H7 (cell line): ENCODE measurements around the gene OFD1. TPM values are rescaled to one million over a fixed set of nuclear protein-coding genes. Genes with fewer than 3 reads are reported as not detected.
A peak's percentile ranks its signal among the peaks of the same experiment; 100 is the strongest.

Experiments used
- DNase-seq: peaks from one replicate; pipeline ENCODE4 v3.0.0; 2012
- H3K27me3 ChIP-seq: 2 replicates; pipeline ENCODE4 v1.6.0; 2011; ENCODE audit warnings: mild to moderate bottlenecking, low read length; ENCODE audit not compliant: control insufficient read depth, insufficient read depth
- H3K36me3 ChIP-seq: replicated peaks from 2 replicates; pipeline ENCODE4 v1.5.1; 2011; ENCODE audit warnings: low read length; ENCODE audit not compliant: control insufficient read depth, insufficient read depth
- H3K4me3 ChIP-seq: 2 replicates; pipeline ENCODE4 v1.5.1; 2011; ENCODE audit warnings: low read depth, mild to moderate bottlenecking, control low read depth, low read length, moderate library complexity; ENCODE audit not compliant: insufficient read depth
- total RNA-seq: library from RNA; depleted of rRNA; stranded (reverse); fragments of >200 nt; shearing (Covaris generic); gene quantifications from 2 replicates; pipeline ENCODE4 v1.2.3, GENCODE V29; 2014; rRNA removed

OFD1 gene, protein sequence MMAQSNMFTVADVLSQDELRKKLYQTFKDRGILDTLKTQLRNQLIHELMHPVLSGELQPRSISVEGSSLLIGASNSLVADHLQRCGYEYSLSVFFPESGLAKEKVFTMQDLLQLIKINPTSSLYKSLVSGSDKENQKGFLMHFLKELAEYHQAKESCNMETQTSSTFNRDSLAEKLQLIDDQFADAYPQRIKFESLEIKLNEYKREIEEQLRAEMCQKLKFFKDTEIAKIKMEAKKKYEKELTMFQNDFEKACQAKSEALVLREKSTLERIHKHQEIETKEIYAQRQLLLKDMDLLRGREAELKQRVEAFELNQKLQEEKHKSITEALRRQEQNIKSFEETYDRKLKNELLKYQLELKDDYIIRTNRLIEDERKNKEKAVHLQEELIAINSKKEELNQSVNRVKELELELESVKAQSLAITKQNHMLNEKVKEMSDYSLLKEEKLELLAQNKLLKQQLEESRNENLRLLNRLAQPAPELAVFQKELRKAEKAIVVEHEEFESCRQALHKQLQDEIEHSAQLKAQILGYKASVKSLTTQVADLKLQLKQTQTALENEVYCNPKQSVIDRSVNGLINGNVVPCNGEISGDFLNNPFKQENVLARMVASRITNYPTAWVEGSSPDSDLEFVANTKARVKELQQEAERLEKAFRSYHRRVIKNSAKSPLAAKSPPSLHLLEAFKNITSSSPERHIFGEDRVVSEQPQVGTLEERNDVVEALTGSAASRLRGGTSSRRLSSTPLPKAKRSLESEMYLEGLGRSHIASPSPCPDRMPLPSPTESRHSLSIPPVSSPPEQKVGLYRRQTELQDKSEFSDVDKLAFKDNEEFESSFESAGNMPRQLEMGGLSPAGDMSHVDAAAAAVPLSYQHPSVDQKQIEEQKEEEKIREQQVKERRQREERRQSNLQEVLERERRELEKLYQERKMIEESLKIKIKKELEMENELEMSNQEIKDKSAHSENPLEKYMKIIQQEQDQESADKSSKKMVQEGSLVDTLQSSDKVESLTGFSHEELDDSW
- total RNA-seq: 13.9 and 22.9 TPM in 2 replicates

DNA sequence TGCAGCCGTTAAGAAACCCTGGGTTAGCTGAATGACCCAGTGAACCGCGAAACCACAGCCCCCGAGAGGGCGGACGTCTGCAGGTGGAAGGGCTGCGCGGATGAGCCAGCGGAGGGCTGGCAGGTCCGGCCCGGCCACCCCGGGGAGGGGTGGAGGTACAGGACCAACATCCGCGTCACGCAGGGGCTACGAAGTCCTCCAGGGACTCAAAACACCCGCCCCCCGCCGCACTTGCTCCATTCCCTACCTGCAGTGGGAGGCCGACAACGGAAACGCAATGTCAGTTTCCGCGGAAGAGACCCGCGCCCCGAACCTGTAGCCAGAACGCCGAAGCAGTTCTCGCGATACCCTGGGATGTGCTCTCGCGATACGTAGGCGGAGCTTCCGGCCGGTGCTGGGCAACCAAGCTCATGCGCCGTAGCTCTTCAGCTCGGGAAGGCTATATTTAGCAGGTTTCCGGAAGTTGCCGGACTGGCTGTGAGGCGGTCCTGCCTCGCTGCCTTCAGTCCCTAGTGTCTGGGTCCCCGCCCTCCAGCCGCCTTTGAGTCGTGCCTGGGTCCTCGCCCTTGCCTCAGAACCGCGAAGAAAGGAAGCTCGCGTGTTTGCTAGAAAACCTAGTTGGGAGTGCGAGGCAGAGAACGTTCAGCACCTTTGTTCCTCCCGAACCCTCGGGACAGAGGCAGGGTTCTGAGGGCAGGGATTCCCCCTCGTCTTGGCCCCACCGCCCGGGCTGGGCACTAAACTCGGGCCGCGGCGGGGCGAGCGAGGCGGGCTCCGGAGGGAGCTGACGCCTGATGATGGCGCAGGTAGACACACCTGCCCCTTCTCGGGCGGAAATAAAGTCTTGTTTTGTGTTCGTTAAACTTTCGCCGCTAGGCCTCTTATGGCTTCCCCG, at the start of gene OFD1, which contains the start of gene TRAPPC2:
Gene OFD1 (plus strand): TSS at position 471 of the 895 bp plus-strand sequence. CDS start 324 bp downstream, at position 795.
Gene TRAPPC2 (minus strand): TSS at position 343 of the 895 bp plus-strand sequence. CDS start 14,657 bp downstream, outside the sequence.
- peak; percentile 88 for DNase-seq
- H3K27me3 ChIP-seq: no peaks in the 10 kb centered on the region
- no peaks in the 10 kb centered on the region; the same call in none of the 2 replicates for H3K36me3 ChIP-seq
- H3K4me3 ChIP-seq: peak within 1 kb of the TSS; percentile 72

DNA sequence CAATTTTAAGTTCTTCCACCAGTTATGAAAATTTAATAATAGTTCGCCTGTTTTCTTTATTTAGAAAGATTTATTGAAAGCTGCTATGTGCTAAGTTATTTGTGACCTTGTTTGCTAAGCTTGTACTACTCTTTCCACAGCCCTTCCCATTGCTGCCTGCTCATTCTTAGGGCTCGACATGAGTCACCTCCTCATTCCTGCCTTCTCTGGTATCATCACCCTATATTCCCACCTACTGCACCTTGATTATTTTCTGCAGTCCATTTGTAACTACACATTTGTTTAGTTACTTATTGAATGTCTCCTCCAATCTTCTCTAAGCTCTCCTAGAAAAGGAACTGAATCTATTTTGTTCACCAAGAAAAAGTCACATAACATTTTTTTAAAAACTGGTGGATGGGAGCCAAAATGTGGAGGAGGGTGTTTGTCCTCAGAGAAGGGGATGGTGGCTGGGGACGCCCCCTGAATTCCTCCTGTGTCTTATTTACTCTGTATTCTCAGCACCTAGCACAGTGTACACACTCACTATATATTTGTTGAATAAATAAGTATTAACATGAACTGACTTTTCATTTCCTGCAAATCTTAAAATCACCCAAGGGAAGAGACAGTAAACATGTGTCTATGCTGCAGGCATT, 49.3 kb upstream of the OFD1 start:
- no peak overlapping the region for H3K4me3 ChIP-seq
- peaks cover 2% of the 10 kb centered on the region; the same call in 1 of the 2 replicates for H3K27me3 ChIP-seq
- no peak for DNase-seq
- no peaks in the 10 kb centered on the region for H3K36me3 ChIP-seq

DNA sequence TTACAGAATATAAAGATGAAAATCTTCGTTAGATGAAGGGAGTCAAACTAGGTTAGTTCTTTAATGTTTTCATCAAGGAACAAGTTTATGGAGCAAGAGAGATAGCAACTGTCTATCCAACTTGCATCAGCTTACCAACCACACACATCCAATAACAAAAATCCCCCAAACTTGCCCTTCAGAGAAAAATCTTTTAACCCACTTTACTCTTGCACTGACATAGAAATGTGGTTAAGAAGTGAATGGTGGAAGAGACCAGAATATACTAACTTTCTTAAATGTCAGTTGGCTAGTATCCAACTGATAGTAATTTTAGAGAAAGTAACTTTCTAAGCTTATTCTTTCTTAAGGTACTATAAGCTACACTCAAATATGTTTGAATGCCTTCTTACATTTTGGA, 47.3 kb upstream of the OFD1 start:
- H3K27me3 ChIP-seq: peaks cover 2% of the 10 kb centered on the region; the same call in 1 of the 2 replicates
- H3K36me3 ChIP-seq: no peaks in the 10 kb centered on the region
- no peak overlapping the region for H3K4me3 ChIP-seq
- DNase-seq: no peak

DNA sequence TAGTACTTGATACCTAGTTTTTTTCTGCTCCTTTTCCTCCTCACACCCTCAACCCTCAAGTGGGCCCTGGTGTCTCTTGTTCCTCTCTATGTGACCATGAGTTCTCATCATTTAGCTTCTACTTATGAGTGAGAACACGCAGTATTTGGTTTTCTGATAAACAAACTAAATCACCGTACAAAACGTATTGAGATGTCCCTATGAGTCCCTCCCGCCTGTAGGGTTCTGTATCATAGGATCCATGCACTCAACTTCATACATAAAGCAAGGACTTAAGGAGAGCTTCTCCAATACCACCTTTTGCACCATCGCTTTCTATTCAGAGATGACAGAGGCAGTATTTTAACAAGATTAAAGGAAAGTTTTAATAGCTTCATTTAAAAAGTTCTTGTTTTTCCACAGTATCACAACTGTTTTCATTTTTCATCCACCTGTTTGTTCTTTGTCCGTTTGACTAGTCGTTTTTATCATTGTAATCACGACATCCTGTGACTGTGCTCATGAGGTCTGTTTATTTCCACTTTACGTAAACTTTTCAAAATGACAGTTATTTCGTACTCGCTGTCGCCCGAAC, 46.1 kb upstream of the OFD1 start:
- H3K27me3 ChIP-seq: peaks cover 2% of the 10 kb centered on the region; the same call in 1 of the 2 replicates
- no peaks in the 10 kb centered on the region for H3K36me3 ChIP-seq
- no peak for DNase-seq
- H3K4me3 ChIP-seq: peak overlapping the region; percentile 71

DNA sequence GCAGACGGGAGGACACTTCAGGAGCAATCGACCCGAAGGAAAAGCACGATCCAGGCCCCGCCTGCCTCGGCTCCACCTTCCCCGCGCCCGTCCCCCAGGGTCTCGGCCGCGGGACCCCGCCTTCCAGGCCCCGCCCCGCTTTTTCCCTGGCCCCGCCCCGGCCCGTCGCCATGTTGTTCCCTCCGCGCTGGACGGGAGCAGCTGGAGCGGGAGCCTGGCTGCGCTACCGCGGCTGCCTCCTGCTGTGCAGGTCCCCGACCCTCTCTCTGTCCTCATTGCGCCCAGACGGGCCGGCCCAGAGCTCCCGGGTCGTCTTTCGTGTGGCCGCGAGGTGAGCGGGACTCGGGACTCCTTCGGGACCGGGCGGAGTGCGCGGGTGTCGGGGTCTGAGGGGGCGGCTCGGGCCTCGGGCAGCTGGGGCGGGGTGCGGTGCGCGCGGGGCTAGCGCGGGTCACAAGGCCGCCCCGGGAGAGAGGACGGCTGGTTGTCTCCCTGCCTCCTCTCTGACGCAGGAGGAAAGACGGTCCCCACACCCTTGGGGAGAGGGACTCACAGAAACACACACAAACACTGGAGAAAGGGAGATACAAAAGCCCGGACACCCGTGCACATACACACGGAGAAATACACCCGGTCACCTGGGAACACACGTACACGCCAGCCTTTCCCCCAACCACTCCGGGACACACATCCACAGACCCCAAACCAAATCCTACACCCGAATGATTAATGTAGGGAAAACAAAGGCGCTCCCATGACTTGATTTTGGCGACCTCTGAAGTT, 45.4 kb upstream of the OFD1 start, which contains the start of gene RAB9A:
Gene RAB9A (plus strand): TSS at position 171 of the 783 bp plus-strand sequence. CDS start 19,619 bp downstream, outside the sequence.
- DNase-seq: peak; percentile 98
- H3K27me3 ChIP-seq: peaks cover 2% of the 10 kb centered on the region; the same call in 1 of the 2 replicates
- no peaks in the 10 kb centered on the region for H3K36me3 ChIP-seq
- peak within 1 kb of the TSS; percentile 71 for H3K4me3 ChIP-seq

DNA sequence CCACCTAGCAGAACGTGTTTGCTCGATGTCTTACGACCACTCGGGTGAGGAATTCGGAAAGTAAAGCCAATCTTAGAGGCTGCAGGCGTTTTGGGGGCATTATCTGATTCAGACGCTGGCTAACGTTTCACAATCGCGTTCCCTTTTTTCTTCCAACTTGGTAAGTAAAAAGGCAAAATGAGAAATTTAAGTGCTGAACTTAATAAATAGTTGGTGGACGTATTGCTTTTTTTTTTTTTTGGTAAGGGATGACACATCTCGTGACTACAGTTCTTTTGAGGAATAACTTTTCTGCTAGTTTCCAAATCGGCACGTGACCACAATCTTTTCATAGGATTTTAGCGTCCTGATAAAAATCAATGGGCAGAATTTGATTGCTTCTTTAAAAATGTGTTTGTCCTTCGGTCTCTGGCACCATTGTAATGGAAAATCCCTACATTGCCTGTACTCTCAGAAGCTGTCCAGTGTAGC, 44.8 kb upstream of the OFD1 start:
- Histone ChIP-seq H3K36me3 (no peaks in the 10 kb centered on the region), H3K27me3 (peaks cover 2% of the 10 kb centered on the region; the same call in 1 of the 2 replicates), H3K4me3 (peak overlapping the region; percentile 71)
- DNase-seq: no peak

DNA sequence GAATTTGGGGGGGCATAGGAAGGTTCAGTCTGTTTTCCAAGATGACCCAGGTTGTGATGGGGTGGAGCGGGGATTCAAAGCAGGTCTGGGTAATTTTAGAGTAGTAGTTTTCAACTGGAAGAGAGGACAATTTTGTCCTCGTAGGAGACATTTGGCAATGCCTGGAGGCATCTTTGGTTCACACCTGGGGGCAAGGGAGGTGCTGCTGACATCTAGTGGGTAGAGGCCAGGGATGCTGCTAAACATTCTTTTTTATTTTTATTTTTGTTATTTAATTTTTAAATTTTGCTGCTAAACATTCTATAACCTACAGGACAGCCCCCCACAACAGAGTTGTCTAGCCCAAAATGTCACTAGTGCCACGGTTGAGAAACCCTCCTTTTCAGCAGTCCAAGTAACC, 43.7 kb upstream of the OFD1 start:
- Histone ChIP-seq H3K4me3 (peak overlapping the region; percentile 4; the same call in 1 of the 2 replicates), H3K27me3 (peaks cover 2% of the 10 kb centered on the region; the same call in 1 of the 2 replicates), H3K36me3 (no peaks in the 10 kb centered on the region)
- DNase-seq: no peak

DNA sequence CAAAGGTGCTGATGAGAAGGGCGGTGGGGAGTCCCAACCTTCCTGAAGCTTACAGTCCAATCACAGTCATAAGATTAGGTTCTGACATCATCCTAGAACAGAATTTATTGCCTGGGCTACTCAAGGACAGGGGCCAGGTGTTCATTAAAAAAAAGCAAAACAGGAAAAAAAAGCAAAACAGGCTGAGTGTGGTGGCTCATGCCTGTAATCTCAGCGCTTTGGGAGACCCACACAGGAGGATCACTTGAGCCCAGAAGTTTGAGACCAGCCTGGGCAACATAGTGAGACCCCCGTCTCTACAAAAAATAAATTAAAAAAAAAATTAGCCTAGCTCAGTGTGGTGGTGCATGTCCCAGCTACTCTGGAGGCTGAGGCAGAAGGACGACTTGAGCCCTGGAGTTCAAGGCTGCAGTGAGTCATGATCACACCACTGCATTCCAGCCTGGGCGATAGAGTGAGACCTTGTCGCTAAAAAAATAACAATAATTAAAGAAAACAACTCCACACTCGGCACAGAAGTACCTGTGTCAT, 42.6 kb upstream of the OFD1 start:
- no peak overlapping the region for H3K4me3 ChIP-seq
- H3K36me3 ChIP-seq: no peaks in the 10 kb centered on the region
- H3K27me3 ChIP-seq: peaks cover 2% of the 10 kb centered on the region; the same call in 1 of the 2 replicates
- no peak for DNase-seq

DNA sequence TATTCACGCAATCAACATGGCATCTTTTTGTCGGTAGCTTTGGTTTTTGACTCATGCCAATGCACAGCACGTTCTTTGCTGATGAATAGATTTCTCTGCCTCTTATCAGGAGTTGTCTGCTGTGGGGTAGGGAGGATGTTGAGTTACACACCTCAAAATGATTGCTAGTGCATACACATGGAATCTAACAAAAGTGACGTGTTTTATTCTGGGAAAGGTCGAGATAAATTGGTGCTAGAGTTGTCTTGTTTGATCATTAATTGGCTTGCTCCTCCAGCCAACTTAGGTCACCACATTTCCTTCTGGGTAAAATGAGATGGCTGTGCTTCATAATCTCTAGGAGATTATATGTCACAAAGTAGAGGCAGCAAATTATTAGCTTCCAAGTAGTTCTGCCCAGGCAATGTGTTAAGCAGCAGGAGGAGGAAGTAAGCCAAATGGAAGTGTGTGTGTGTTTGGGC, 41.7 kb upstream of the OFD1 start:
- no peak for DNase-seq
- Histone ChIP-seq H3K27me3 (peaks cover 2% of the 10 kb centered on the region; the same call in 1 of the 2 replicates), H3K36me3 (no peaks in the 10 kb centered on the region), H3K4me3 (no peak overlapping the region)

DNA sequence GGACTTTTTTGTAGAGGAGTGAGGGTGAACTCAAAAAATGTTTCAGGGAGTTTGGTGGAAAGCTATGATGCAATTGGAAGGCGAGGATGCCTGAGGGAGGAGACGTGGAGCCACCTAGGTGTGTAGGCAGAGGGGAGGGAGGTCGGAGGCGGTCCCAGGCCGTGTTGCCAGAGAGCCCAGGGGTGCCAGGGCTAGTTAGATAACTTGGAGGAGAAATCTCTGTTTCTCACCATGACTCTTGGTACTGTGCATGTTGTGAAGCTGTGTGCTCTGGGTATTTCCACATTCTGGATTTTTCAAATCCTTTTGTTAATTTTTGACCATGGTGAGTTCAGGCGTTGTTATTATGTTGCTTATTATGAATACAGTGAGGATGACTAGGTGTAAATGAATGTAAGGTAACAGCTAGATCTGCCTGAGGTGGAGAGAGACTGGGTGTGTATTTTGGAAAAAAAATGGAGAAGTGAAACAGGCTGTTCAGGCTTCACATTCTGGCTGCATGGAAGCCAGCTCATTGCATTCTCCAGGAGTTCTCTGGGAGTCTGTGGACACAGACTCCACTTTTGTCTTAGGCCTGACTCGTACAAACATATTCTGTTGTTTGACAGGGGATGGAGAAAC, 41.1 kb upstream of the OFD1 start:
- no peaks in the 10 kb centered on the region for H3K27me3 ChIP-seq
- no peaks in the 10 kb centered on the region for H3K36me3 ChIP-seq
- peak; percentile 47 for DNase-seq
- no peak overlapping the region for H3K4me3 ChIP-seq

DNA sequence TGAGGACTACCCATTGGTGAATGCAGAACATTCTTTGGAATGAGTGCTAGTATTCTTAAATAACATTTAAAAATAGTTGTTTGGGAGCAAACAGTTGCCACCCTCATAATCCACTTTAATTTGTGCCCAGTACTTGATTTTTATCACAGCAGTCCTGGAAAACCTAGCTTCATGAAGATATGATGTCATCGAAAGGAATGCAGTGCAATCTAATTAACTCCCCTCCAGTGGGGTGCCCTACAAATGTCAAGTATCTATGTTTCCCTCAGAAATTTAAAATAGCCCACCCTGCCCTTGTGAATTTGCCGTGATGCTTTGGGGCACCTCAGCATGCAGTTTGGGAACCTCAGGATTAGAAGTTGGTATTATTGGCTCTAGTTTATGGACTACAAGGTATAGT, 40.2 kb upstream of the OFD1 start:
- no peaks in the 10 kb centered on the region for H3K36me3 ChIP-seq
- no peaks in the 10 kb centered on the region for H3K27me3 ChIP-seq
- no peak for DNase-seq
- H3K4me3 ChIP-seq: no peak overlapping the region
